SK-N-SH treated with all-trans-retinoic acid at 6 μM for 48 hours (cell line): ENCODE results near the gene GPSM1.

Experiments
- ARNTL ChIP-seq: fragments of 450-650 bp; formaldehyde crosslinking; IDR thresholded peaks from 2 replicates; pipeline ENCODE4 v1.5.0; 2020; ENCODE audit warnings: low read depth, mild to moderate bottlenecking, moderate library complexity, borderline replicate concordance
- OSR1 ChIP-seq: fragments of 250-450 bp; sonication (Bioruptor Pico); IDR thresholded peaks from 2 replicates; pipeline ENCODE4 v1.8.0; 2022; ENCODE audit warnings: moderate library complexity, mild to moderate bottlenecking, inconsistent platforms
- PATZ1 ChIP-seq: fragments of 250-450 bp; sonication (Bioruptor Pico); IDR thresholded peaks from 2 replicates; pipeline ENCODE4 v1.8.0; 2020; ENCODE audit warnings: mild to moderate bottlenecking, moderate library complexity, borderline replicate concordance
- PPARA ChIP-seq: fragments of 250-450 bp; sonication (Bioruptor Pico); IDR thresholded peaks from 2 replicates; pipeline ENCODE4 v1.5.0; 2020; ENCODE audit warnings: mild to moderate bottlenecking, borderline replicate concordance
- SNAI2 ChIP-seq: fragments of 250-450 bp; sonication (Bioruptor Pico); IDR thresholded peaks from 2 replicates; pipeline ENCODE4 v1.5.0; 2020; ENCODE audit warnings: mild to moderate bottlenecking, moderate library complexity
- TSHZ2 ChIP-seq: fragments of 250-450 bp; sonication (Bioruptor Pico); IDR thresholded peaks from 2 replicates; pipeline ENCODE4 v1.5.0; 2020; ENCODE audit warnings: mild to moderate bottlenecking, moderate library complexity
- ZFP3 ChIP-seq: fragments of 250-450 bp; sonication (Bioruptor Pico); IDR thresholded peaks from 2 replicates; pipeline ENCODE4 v1.5.0; 2020; ENCODE audit warnings: mild to moderate bottlenecking, moderate library complexity
- ZFP30 ChIP-seq: fragments of 450-650 bp; formaldehyde crosslinking; IDR thresholded peaks from 2 replicates; pipeline ENCODE4 v1.5.0; 2022; ENCODE audit warnings: mild to moderate bottlenecking, moderate library complexity
- ZNF565 ChIP-seq: fragments of 450-650 bp; formaldehyde crosslinking; conservative IDR thresholded peaks from 2 replicates; pipeline ENCODE4 v1.5.0; 2020; ENCODE audit warnings: low read depth, mild to moderate bottlenecking, moderate library complexity
- ZNF70 ChIP-seq: fragments of 450-650 bp; formaldehyde crosslinking; IDR thresholded peaks from 2 replicates; pipeline ENCODE4 v1.5.0; 2020; ENCODE audit warnings: mild to moderate bottlenecking, moderate library complexity
- TF ChIP-seq, protein P1 (sequence below): fragments of 250-450 bp; sonication (Bioruptor Pico); IDR thresholded peaks from 2 replicates; pipeline ENCODE4 v1.5.1; 2020; ENCODE audit warnings: low read depth, mild to moderate bottlenecking, moderate library complexity

DNA sequence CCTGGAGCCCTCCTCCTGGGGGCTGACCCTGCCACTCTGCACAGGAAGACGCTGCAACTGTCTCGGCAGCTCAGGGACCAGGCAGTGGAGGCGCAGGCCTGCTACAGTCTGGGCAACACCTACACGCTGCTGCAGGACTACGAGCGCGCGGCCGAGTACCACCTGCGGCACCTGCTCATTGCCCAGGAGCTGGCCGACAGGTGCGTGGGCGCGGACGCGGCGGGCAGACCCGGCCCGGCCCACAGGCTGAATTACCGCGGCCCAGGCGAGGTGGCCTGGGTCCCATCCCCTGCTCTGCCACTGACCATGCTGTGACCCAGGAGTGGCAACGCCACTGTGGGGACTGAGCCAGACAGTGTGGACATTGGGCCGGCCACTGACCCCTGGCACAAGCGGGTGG, 11.2 kb downstream of the GPSM1 start:
- TF ChIP-seq TSHZ2 (no peak), PPARA (CRISPR knock-in tag) (no peak), ZFP3 (CRISPR knock-in tag) (no peak), OSR1 (CRISPR knock-in tag) (no peak), PATZ1 (no peak), ZNF565 (no peak), ZFP30 (CRISPR knock-in tag) (no peak), SNAI2 (CRISPR knock-in tag) (no peak), ZNF70 (CRISPR knock-in tag) (no peak), ARNTL (CRISPR knock-in tag) (no peak)
- TF ChIP-seq, protein P1, sequence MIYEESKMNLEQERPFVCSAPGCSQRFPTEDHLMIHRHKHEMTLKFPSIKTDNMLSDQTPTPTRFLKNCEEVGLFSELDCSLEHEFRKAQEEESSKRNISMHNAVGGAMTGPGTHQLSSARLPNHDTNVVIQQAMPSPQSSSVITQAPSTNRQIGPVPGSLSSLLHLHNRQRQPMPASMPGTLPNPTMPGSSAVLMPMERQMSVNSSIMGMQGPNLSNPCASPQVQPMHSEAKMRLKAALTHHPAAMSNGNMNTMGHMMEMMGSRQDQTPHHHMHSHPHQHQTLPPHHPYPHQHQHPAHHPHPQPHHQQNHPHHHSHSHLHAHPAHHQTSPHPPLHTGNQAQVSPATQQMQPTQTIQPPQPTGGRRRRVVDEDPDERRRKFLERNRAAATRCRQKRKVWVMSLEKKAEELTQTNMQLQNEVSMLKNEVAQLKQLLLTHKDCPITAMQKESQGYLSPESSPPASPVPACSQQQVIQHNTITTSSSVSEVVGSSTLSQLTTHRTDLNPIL, result no peak
